ENCODE measurements around the gene CSNK1G2.

DNA sequence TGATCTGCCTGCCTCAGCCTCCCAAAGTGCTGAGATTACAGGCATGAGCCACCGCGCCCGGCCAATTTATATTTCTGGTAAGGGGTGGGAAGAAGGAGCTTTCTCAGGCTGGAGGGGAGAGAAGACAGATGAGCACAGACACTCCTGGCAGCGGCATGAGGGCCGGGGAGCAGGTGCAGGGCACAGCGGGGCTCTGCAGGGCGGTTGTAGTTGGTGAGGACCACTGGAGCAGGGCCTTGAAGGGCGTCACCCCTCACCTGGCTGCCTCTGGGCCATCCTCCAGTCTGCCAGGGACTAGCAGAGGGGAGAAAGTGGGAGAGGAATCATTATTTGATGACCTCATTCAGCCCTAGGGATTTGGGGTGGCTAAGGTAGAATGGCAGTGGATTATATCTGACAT is 8.6 kb upstream of the CSNK1G2 start:
- TF ChIP-seq, protein P1, sequence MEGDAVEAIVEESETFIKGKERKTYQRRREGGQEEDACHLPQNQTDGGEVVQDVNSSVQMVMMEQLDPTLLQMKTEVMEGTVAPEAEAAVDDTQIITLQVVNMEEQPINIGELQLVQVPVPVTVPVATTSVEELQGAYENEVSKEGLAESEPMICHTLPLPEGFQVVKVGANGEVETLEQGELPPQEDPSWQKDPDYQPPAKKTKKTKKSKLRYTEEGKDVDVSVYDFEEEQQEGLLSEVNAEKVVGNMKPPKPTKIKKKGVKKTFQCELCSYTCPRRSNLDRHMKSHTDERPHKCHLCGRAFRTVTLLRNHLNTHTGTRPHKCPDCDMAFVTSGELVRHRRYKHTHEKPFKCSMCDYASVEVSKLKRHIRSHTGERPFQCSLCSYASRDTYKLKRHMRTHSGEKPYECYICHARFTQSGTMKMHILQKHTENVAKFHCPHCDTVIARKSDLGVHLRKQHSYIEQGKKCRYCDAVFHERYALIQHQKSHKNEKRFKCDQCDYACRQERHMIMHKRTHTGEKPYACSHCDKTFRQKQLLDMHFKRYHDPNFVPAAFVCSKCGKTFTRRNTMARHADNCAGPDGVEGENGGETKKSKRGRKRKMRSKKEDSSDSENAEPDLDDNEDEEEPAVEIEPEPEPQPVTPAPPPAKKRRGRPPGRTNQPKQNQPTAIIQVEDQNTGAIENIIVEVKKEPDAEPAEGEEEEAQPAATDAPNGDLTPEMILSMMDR (IDR thresholded peaks at IDR 0.05), result no peak
- TF ChIP-seq ZFX (IDR thresholded peaks at IDR 0.05; ENCODE audit: borderline replicate concordance), result no peak
